Nephron progenitor cell (in vitro differentiated cells): ENCODE results near the gene DNAJC24.

Experiments used
- DNase-seq: peaks from one replicate; pipeline ENCODE4 v3.0.0; 2021
- H3K27ac Mint-ChIP-seq: 2 replicates; pipeline ENCODE4 v1.8.0; 2021; ENCODE audit warnings: mild to moderate bottlenecking, moderate library complexity, mixed read lengths
- H3K27me3 Mint-ChIP-seq: 2 replicates; pipeline ENCODE4 v1.8.0; 2021; ENCODE audit warnings: mild to moderate bottlenecking, low read depth, mixed read lengths; ENCODE audit not compliant: poor library complexity
- H3K36me3 Mint-ChIP-seq: 2 replicates; pipeline ENCODE4 v1.8.0; 2021; ENCODE audit warnings: low read depth, mixed read lengths
- H3K4me1 Mint-ChIP-seq: 2 replicates; pipeline ENCODE4 v1.8.0; 2021; ENCODE audit warnings: mixed read lengths
- H3K4me3 Mint-ChIP-seq: 2 replicates; pipeline ENCODE4 v1.8.0; 2021; ENCODE audit warnings: mild to moderate bottlenecking, moderate library complexity, mixed read lengths
- H3K9me3 Mint-ChIP-seq: 2 replicates; pipeline ENCODE4 v1.8.0; 2021; ENCODE audit warnings: mild to moderate bottlenecking, moderate library complexity, mixed read lengths
- CTCF ChIP-seq: fragments of 200-600 bp; sonication (generic); IDR thresholded peaks from 2 replicates; pipeline ENCODE4 v1.5.0; 2021; ENCODE audit warnings: antibody characterized with exemption

DNAJC24 gene

GRCh38 chr11:31478223-31478590 is 108.5 kb downstream of the DNAJC24 start:
- H3K27me3 Mint-ChIP-seq = no peaks in the 10 kb centered on the region
- no peak for TF ChIP-seq CTCF
- peaks cover 12% of the 10 kb centered on the region for H3K36me3 Mint-ChIP-seq
- H3K4me1 Mint-ChIP-seq = no peaks in the 10 kb centered on the region
- H3K4me3 Mint-ChIP-seq = no peak overlapping the region
- no peaks in the 10 kb centered on the region for H3K9me3 Mint-ChIP-seq
- no peak overlapping the region for H3K27ac Mint-ChIP-seq
- no peak for DNase-seq

- Mint-ChIP-seq H3K4me3 (no peak overlapping the region), H3K9me3 (no peaks in the 10 kb centered on the region), H3K36me3 (peaks cover 7% of the 10 kb centered on the region), H3K27me3 (no peaks in the 10 kb centered on the region), H3K4me1 (no peaks in the 10 kb centered on the region), H3K27ac (no peak overlapping the region)
- no peak for DNase-seq
- TF ChIP-seq CTCF = no peak
Observed at GRCh38 chr11:31479066-31479465, 109.4 kb downstream of the DNAJC24 start.

GRCh38 chr11:31480930-31481329 is 111.3 kb downstream of the DNAJC24 start:
- H3K4me3 Mint-ChIP-seq = no peak overlapping the region
- no peaks in the 10 kb centered on the region for H3K9me3 Mint-ChIP-seq
- no peak for DNase-seq
- no peaks in the 10 kb centered on the region for H3K36me3 Mint-ChIP-seq
- no peak for TF ChIP-seq CTCF
- H3K27ac Mint-ChIP-seq = no peak overlapping the region
- no peaks in the 10 kb centered on the region for H3K27me3 Mint-ChIP-seq
- no peaks in the 10 kb centered on the region for H3K4me1 Mint-ChIP-seq
